HL-60/S4 treated with phorbol 12-myristate 13-acetate at 8.2 ng/mL for 4 days and 3 days (cell line): Measurements from ENCODE around the gene GPAT2.
"Not testable (repeated sequence)": the region's sequence is repeated elsewhere in the genome, so short reads cannot be mapped to it uniquely, and the experiment has no call there.

ENCODE experiments used
- in situ Hi-C: fragments of 300-500 bp; cut with MboI; formaldehyde crosslinking; loops from 2 replicates; pipeline ENCODE4 v1.15.0; 2022; ENCODE audit warnings: low sequenced_read_pairs

Gene GPAT2

GRCh38 chr2:96034792-96035191 is at the start of gene GPAT2:
GPAT2 (minus strand) TSS chr2:96034916; CDS start chr2:96032359, 2,557 bp downstream.
- in situ Hi-C loops: not testable (repeated sequence)

- in situ Hi-C loops: no loop called here
These were observed 49.5 kb upstream of the GPAT2 start for GRCh38 chr2:96083989-96084857.

DNA sequence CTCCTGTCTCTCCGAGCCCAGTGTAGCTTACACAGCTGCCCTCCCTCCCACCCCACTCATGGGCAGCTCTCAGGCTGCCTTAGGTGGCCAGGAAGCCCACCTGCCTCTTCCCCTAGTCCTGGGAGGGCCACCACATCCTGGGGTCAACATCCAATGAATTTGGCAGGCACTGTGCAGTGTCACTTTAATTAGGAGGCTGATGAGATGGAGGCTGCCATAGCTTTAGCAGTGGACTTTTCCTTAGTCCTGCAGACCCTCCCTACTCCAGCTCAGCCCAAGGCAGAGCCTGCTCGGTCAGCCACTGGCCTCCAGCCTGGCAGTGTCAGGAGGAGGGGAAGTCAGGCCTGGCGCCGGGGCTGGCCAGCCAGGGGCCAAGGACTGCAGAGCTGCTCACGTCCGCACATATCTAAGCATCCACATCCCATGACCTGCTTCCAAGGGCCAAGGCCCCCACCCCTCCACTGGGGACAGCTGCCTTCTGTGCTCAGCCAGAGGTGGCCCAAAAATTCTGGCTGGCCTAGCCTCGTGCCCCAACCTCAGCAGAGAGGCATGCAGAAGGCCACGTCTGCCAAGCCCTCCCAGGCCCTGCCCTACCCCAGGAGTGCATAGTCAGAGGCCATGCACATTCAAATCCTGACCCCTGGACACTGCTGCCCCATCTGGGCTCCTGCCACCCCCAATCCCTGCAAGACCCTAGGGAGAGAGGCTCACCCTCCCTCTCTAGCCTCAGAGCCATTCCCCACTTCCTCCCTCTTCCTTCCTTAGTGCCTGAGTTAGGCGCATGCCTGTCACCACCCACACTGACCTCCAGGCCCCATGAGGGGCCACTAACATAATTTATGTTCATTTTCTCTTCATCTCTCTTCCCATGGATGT is 48.6 kb upstream of the GPAT2 start:
- in situ Hi-C loops: no loop called here

DNA sequence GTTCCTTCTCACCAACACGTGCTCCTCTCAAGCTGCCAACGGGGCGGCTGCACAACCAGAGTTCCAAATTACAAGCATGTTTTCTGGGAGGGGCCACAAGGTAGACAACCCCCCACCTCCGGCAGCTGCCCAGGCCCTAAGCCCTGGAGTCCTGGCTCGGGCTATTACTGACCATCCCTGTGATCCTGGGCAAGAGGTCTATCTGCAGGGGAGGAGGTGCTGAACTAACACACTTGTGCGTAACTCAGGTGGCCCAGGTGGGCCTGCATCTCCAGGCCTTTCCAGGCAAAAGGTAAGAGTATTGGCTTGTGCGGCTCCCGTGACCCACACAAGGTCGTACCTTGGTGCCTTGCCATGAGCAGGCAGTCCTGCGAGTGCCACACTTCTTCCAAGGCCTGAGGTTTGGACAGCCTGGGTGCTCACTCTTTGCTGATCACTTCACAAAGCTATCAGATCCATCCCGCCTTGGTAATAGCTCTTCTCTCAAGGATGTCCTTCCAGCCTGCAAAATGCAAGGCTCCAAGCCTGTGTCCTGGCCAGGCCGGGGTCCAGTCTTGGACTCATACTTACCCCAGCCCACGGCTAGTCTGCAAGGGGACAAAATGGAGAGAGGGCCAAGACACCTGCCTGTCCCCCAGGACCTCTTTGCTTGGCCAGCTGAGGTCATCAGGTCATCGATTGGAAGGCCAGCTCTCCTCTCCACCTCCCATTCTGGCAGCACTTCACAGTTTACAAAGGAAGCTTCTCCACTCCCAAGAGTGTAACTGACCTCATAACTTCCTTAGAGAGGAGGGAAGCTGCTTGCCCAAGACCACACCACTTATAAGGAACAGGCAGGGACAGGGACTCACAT is 47.7 kb upstream of the GPAT2 start:
- in situ Hi-C loops: no loop called here

DNA sequence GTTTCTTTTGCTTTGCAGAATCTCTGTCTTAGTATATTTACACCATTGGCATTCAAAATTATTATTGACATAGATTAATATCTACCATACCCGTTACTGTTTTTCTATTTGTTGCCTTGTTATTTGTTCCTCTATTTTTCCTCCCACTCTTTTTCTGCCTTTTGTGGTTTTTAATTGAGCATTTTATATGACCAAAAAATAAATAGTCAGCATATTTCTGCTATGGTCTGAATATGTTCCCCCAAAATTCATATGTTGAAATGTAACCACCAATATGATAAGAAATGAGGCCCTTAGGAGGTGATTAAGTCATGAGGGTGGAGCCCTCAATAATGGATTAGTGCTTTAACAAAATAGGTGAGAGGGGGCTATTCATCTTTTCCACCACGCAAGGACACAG is 46.3 kb upstream of the GPAT2 start:
- in situ Hi-C loops: no loop called here

DNA sequence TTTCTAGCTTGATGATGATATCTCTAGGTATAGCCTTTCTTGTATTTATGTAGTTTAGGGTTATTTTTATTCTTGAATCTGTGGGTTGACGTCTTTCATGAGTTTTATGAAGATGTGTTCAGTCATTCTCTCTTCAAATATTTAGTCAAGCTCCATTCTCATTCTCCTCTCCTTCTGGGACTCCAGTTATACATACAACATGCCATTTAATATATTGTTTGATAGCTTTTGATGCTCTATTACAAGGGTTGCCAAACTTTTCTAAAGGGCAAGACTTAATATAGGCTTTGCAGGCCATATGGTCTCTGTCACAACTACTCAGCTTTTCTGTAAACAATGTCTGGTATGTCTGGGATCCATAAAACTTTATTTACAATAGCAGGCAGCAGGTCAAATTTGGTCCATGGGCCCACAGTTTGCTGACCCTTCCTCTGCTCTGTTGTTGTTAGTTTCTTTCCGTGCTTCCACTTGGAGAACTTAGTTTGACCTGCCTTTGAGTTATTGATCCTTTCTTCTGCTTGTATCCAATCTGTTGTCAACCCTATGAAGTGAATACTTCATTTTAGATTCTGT is 40.6 kb upstream of the GPAT2 start:
- in situ Hi-C loops: no loop called here

DNA sequence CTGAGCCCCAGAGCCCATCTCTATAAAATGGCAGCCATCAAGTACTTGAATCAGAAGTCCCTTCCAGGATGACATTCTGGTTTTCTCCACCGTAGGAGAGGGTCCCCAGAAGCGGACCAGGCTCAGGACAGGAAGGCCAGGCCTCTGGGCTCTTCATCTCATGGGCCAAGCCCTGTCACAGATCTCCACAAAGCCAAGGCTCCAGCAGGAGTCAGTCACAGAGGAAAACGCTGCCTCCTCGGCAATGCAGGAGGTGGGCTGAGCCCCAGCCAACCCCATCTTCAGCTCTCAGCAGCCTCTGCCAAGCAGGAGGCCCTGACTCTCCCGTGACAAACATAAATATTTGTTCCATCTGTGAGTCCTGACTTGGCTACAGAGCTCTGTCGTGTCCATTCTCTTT is 39.4 kb upstream of the GPAT2 start:
- in situ Hi-C loops: loop anchor here (25.0 kb wide), 2 partner anchors 1588 to 1688 kb away; partner anchors contain the start of genes ACTR1B and C2orf92

DNA sequence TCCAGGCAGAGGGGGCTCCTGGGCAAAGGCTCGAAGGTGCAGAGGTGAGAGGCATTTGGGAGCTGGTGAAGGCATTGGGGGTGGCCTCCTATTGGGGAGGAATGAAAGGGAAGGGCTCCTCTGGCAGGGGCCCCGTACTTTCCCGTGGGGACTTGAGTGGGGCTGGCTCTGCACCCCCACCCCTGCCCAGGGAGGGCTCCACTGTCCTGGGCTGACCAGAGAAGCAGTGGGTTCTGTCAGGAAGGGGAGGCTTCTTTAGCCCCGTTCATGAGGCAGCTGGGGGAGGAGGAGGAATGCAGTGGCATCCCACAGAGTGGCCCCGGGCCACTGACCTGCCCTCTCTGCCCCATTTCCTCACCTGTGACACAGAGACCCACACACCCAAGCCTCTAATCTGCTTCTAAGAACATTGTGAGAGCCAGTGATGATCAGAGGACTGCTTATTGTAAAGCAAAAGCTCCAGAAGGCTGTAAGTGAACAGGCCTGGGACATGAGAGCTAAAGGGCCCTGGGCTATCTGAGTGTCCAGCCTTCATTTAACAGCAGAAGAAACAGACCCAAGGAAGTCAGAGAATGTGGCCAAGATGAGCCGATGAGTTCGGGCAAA is 38.6 kb upstream of the GPAT2 start:
- in situ Hi-C loops: loop anchor here (25.0 kb wide), 2 partner anchors 1589 to 1689 kb away; partner anchors contain the start of genes ACTR1B and C2orf92

- in situ Hi-C loops: loop anchor here (25.0 kb wide), 2 partner anchors 1590 to 1690 kb away; partner anchors contain the start of genes ACTR1B and C2orf92
These were observed 38.0 kb upstream of the GPAT2 start for GRCh38 chr2:96072746-96073145.

DNA sequence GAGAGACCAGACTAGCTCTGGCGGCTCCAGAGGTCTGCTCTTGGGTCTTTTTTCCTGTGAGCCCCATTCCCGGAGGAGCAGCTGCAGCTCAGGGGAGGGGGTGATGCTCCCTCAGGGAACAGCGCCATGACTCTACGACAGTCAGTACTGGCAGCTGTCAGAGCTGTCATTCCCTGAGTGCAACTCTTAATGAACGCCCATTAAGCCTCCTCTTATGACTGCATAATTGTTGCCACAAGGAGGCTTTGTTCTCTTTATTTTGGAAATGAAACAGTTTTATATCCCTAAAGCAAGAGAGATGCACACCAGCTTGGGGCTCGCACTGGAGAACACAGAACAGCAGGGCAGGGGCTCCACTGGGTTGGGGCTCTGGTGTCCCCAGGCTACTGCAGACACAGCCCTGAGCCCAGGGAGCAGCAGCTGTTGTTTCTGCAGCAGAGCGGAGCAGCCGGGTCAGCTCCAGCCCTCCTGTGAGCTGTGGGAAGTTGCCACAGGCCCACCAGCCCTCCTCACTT is 37.3 kb upstream of the GPAT2 start:
- in situ Hi-C loops: loop anchor here (25.0 kb wide), 2 partner anchors 1590 to 1690 kb away; partner anchors contain the start of genes ACTR1B and C2orf92

- in situ Hi-C loops: loop anchor here (25.0 kb wide), 2 partner anchors 1591 to 1691 kb away; partner anchors contain the start of genes ACTR1B and C2orf92
These were observed 36.6 kb upstream of the GPAT2 start for GRCh38 chr2:96071087-96071976.

- in situ Hi-C loops: loop anchor here (25.0 kb wide), 2 partner anchors 1592 to 1692 kb away; partner anchors contain the start of genes ACTR1B and C2orf92
These were observed 35.6 kb upstream of the GPAT2 start for GRCh38 chr2:96070351-96070750.

DNA sequence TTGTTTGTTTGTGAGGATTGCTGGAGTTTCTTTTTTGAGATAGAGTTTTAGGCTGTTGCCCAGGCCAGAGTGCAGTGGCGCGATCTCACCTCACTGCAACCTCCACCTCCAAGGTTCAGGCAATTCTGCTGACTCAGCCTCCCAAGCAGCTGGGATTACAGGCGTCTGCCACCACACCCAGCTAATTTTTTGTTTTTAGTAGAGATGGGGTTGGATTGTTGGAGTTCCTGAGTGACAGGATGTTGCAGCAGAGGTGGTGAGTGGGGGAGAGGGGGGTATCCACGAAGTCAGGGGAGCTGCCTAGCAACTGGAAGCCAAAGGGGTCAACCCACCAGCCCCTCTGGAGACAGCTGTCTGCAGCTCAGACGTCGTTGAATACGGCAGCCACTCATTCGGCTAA is 35.2 kb upstream of the GPAT2 start:
- in situ Hi-C loops: loop anchor here (25.0 kb wide), 2 partner anchors 1592 to 1692 kb away; partner anchors contain the start of genes ACTR1B and C2orf92

- in situ Hi-C loops: loop anchor here (25.0 kb wide), 2 partner anchors 1594 to 1694 kb away; partner anchors contain the start of genes ACTR1B and C2orf92
These were observed 33.3 kb upstream of the GPAT2 start for GRCh38 chr2:96067902-96068581.

- in situ Hi-C loops: loop anchor here (25.0 kb wide), 2 partner anchors 1595 to 1695 kb away; partner anchors contain the start of genes ACTR1B and C2orf92
These were observed 32.5 kb upstream of the GPAT2 start for GRCh38 chr2:96067098-96067660.

DNA sequence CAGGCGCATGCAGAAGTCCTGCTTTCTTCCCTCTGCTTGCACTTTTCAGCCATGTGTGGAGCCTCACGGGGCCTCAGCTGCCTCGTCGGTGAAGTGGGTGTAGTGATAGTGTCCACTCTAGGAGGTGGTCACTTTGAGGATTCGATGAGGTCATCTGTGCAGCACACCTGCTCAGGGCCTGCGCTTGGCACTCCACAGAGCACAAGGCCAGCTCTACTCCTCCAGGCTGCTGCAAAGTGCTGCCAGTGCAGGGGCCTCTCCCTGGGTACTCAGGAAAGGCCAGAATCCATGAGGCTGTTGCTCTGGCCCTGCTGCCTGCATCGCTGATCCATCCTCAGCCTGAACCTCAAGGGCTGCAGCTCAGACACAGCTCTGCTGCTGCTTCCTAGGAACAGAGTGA is 31.8 kb upstream of the GPAT2 start:
- in situ Hi-C loops: loop anchor here (25.0 kb wide), 2 partner anchors 1596 to 1696 kb away; partner anchors contain the start of genes ACTR1B and C2orf92

DNA sequence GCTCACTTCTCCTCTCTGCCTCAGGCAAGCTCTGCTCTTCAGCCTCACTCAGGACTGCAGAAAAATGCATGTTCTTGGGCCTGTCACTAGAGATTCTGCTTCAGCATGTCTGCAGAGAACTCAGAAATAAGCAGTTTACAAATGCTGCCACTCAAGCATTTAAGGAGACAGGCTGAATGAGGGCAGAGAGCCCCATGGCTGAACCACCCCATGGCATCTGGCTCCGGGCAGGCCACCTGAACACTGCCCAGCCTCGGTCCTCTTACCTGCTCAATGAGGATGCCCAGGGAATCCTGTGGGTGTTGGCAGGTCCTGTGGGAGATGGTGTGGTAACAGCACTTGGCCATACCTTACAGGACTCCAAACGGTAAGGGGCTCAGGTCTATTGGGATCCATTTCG is 31.2 kb upstream of the GPAT2 start:
- in situ Hi-C loops: loop anchor here (25.0 kb wide), 2 partner anchors 1596 to 1696 kb away; partner anchors contain the start of genes ACTR1B and C2orf92
